ENCODE results near the gene PLXNC1.
A peak's percentile ranks its signal among the peaks of the same experiment; 100 is the strongest.

PLXNC1 gene

DNA sequence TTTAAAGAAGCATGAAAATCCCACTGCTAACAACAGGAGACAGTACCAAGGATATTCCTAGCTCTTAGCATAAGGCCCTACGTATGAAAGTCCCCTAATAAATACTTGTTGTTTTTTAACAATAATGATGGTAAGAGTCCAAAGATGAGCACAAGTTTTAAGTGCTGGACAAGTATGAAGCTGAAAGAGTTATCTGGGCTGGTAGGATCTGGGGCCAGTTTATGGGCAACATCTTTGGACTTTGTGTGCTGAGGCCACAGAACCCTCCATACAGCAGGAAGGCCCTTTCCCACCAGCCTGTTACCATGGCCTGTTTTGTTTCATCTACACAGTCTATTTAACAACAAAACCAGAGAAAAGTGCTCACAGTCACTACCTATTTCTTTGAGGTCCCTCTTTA lies 12.5 kb upstream of the PLXNC1 start:
- DNase-seq: no peak

DNA sequence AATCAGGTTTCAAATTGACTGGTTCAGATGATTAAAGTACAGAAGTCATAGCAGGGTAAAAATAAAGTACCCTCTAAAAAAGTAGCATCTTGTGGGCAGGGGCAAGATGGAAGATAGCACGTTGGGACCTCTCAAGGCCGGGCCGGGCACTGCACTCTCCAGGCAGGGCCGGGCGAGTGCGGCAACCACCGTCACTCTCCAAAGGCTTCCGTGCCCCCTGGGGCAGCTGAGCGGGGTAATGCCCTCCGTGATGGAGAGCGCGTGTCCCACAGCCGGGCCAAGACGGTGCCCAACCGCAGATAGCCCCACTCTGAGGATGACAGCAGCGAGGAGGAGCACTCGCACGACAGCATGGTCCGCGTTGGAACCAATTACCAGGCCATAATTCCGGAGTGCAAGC lies 8.6 kb upstream of the PLXNC1 start:
- DNase-seq: no peak

DNA sequence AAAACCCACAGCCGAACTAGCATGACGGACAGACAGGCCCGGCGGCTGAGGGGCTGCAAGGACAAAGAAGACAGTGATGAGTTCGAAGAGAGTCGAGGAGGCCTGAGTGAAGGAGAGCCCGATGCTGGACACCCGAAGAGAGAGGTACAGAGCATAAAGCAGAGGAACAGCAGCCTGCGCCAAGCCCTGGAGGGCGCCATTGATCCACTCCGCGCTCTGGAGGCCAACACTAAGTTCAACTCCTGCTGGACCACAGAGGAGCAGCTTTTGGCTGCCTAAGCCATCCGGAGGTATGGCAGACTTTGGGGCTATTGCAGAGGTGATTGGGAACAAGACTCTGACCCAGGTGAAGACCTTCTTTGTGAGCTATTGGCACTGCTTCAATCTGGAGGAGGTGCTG lies 7.8 kb upstream of the PLXNC1 start:
- DNase-seq: no peak

DNA sequence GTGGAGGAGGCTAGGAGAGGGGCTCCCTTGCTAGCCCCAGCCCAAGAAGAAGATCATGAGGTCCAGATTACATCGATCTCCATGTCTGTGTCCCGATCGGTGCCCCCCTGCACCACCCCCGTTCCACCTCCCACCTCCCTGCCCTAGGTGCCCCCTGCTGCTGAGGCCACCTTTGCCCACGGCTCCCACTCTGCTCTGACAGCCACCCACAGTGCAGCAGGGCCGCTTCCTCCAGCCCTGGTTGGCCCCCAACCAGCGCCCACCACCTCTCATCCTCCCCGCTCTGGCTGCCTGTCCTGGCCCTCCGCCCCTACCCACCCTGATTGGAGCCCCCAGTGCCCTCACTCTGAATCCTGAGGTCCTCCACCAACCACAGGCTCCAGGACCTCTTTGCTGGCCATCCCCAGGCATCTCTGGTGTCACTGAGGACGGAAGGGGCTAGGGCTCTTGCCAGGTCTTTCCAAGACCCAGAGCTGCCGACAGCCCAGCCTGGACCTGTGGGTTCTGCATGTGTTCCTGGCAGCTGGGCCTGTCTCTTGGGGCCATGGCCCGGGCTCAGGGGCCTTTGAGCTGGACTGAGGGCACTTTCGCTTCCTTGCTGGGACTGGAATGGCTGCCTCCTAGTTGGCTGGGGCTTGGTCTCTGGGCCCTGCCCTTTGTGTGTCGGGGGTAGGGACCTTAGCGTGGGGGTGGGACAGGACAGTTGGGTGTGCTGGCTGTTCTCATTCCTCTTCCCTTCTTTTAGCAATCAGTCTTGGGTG lies 7.2 kb upstream of the PLXNC1 start:
- DNase-seq: no peak

DNA sequence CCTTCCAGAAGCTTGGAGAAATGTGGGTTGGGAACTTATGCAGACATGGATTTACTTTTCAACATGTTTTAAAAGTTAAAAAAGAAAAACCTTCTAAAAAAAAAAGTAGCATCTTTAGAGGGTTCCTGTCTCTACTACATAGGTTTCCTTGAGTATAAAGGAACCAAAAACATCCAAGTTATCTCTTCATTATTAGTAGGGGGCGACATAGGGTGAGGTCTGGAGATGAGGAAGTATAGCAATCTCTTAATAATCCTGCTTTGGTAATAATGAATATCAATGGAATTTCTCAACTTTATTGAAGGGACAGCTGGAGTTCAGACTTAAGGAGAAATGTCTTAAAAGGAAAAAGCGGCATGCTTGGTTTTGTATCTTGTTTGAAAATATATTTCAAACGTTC lies 6.5 kb upstream of the PLXNC1 start:
- DNase-seq: no peak

DNA sequence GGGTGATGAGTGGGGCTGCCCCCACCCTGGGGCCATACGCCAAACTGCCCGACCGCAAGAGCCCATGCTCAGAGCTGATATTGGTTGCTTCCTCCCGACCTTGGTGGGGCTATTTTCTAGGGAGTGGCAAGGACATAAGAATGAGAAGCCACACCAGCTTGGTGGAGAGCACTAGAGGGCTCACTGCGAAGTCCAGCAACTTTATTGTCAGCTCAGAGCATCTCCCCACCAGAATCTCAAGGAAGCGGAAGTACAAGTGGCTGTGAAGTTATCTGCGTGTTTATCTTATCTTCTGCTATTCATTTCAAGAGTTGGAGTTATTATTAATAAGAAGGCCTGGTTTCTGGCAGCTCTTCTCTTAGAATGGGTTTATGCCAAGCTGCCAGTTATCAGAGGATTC lies 4.9 kb upstream of the PLXNC1 start:
- no peak for DNase-seq

DNA sequence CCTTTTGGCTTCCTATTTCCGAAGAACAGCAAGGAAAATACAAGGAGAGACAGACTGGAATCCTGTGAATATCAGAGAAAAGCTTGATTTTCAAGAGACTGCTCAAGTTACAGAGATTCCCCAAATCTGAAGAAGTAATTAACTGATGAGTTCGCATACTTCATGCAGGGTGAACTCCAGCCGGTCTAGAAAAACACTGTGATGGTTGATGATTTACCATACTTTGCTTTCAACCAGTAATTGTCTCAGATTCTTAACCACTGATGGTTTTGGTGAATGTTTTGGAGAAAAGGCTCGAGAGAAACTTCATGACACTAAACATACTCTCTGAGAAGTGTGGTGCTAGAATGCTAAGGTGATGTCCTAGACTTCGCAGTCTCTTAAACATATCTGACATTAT lies 4.4 kb upstream of the PLXNC1 start:
- DNase-seq: no peak

DNA sequence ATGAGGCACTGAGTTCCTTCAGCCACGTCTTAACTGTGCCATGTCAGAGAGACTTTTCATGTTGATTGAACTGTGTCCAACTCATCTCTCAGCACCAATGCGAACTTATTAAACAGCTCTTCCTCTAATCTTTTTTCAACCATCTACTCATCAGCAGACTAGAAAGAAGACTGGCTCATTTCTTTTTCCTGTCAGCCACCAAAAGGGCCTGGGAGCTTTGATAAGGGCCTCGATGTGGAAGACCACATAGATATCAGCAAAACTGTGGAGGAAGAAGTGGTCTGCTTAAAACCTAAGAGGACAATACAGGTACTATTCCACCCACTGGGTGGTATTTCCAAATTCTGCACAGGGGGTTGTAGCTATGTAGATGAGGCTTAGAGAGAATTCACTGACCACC lies 3.6 kb upstream of the PLXNC1 start:
- no peak for DNase-seq

DNA sequence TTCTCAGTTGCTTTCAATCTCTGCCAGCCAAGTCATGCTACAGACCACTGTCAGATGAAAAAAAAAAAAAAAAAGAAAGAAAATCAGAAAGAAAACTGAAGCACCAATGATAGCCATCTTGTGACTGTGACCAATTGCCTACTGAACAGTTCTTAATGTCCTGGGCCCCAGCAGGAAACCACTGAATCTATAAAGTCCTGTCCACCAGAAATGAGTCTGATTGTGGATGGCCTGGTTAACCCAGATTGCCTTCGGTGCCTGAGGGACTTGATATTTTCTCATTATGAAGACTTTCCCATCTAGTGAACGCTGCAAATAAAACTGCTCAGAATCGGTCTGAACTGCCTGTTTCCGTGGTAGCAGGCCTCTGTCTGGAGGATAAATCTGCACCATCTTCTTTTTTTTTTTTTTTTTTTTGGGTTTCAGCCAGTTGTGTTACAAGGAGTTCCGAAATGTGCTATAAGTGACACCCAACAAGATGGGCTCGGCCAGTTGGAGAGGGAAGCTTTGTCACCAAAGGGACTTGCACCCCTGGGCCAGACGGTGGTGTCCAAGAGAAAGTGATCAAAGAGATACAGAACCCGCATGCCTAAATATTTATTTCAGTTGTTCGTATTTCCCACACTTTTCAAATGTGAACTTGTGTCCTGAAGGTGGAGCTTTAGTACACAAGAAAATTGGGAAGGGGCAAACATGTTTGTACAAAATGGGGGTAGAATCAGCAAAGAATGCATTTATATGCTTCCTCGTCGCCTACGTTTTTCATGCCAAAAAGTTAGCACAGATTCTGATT lies 3.0 kb upstream of the PLXNC1 start:
- no peak for DNase-seq

DNA sequence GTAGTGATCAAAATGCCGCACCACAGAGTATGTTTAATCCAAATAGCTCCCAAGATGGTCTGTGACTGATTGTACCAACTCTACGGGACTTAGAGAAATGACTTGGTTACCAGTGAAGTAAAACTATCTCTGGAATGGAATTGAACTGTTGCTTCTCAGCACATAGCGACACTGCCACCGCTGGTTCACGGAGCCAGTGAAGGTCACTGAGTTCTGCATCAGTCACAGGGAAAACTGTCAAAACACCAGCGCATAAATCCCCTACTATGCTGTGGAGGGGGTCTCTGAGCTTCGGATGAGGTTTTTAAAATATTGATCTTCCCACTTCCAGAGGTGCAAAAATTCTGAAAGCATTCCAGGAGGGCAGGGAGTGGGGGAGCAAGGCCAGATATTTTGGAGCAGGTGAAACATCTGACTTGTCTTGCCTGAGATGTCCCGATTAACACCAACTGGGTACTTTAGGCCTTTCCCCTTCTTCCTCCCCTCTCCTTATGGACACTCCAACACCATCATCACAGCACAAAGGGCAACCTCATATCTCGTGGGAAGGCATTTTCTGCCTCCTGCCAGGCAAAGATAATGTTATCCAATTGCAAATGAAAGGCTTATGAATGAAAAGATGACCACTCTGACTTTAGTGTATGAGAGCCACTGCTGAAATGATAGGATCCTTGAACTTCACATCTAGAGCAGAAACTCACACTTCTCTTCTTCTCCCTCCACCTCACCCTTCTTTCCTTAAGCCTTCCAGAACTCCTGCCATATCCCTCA lies 2.0 kb upstream of the PLXNC1 start:
- DNase-seq: no peak

DNA sequence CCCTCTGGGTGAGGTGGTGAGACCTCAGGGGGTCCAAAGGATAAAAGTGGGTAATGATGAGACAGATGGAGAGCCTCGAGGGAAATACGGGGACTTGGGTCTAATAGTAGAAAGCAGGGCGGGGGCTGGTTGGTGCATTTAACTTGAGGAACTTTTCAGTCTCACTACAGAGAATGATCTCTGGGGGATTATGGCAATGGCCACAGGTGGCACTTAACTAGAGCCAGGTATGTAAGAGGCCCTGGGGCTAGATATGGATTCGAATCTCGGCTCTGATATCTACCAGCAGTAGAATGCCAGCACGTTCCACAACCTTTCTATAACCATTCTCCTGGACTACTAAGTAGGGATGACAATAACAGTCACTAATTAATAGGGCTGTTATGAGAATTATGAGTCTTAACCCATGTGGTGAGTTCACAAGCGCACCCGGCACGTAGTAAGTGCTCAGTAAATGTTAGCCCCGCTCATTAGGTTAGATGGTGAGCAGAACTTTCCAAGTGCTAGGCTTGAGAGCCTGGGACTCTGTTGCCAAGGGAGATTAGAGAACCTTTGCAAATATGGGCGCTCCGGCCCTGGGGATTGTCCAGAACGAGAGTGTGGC lies 888 bp upstream of the PLXNC1 start:
- DNase-seq: no peak

DNA sequence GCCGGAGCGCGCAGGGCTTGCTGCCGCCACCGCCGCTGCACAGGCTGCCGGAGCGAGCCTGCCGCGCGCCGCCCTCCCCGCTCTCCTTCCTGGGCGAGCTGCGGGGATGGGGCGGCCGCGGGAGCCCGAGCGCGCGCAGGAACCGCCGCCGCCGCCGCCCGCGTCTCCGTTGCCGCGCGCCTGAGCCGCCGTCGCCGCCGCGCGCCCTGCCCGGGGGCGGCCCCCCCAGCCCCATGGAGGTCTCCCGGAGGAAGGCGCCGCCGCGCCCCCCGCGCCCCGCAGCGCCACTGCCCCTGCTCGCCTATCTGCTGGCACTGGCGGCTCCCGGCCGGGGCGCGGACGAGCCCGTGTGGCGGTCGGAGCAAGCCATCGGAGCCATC lies 352 bp downstream of the PLXNC1 start:
- no peak for DNase-seq

DNA sequence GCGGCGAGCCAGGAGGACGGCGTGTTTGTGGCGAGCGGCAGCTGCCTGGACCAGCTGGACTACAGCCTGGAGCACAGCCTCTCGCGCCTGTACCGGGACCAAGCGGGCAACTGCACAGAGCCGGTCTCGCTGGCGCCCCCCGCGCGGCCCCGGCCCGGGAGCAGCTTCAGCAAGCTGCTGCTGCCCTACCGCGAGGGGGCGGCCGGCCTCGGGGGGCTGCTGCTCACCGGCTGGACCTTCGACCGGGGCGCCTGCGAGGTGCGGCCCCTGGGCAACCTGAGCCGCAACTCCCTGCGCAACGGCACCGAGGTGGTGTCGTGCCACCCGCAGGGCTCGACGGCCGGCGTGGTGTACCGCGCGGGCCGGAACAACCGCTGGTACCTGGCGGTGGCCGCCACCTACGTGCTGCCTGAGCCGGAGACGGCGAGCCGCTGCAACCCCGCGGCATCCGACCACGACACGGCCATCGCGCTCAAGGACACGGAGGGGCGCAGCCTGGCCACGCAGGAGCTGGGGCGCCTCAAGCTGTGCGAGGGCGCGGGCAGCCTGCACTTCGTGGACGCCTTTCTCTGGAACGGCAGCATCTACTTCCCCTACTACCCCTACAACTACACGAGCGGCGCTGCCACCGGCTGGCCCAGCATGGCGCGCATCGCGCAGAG lies 873 bp downstream of the PLXNC1 start:
- DNase-seq: no peak

DNA sequence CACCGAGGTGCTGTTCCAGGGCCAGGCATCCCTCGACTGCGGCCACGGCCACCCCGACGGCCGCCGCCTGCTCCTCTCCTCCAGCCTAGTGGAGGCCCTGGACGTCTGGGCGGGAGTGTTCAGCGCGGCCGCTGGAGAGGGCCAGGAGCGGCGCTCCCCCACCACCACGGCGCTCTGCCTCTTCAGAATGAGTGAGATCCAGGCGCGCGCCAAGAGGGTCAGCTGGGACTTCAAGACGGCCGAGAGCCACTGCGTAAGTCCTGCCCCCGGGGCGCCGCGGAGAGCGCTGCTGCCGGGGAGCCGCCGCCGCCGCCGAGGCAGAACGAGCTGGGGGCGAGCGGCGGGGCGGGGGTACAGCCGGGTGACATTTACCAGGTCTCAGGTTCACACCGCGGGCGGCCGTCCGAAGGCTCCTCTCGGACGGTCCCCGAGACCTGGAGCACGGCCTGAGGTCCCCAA lies 1.4 kb downstream of the PLXNC1 start:
- no peak for DNase-seq

DNA sequence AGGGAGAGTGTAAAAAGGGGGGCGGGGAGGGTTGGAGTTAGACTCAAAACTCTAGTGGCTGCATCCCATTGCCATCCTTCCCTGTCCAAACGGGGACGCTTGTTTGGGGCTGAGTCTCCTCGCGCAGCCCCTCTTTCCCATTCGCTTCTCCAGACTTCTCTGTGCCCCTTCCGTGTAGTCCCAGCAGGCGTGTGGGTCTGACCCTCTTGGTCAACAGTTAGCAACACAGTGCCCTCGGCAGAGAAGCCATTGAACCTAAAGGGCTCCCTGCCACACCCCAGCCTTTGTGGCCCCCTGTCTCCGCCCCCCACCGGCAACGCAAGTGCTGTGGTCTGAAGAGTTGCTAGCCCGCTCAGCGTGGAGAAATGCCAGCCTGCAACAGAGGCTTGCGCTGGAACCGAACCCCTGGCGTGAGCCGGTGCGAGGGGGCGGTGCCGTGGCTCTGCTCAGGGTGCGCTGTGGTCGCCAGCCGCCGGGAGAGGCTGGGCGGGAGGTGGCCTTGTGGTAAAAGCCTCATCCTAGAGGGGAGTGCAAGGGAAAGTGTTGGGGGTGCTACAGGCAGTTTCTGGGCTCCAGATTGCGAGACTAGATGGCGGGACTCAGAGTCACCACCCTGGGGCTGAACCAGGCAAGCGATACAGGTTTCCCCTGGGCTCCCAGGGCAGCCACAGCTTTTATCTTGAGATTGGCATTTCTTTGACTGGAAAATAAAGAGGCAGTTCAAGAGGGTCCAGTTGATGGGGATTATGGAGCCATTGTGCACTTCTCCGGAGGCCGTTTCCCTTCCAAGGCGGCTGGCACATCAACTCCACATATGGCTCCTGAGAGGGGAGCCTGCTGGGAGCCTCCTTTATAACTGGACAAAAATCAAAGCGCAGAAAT lies 2.1 kb downstream of the PLXNC1 start:
- DNase-seq: no peak

DNA sequence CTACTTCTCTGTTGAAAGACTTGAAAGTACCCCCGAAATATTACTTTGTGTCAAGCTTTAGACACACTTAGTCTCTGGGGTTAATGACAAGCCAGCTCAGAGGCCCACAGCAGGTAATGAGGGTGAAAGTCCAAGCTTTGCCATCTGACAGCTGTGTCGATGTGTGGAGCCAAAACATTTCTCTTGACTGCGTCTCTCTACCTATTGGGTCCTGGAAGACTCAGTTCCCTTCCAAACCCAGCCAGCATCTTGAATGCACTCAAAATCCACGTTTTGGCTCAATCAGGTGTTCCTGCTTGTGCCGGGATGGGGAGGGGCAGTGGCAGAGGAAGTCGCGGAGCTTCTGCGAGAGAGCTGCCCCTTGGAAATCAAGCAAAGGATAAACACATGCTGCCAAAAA lies 3.2 kb downstream of the PLXNC1 start:
- no peak for DNase-seq

DNA sequence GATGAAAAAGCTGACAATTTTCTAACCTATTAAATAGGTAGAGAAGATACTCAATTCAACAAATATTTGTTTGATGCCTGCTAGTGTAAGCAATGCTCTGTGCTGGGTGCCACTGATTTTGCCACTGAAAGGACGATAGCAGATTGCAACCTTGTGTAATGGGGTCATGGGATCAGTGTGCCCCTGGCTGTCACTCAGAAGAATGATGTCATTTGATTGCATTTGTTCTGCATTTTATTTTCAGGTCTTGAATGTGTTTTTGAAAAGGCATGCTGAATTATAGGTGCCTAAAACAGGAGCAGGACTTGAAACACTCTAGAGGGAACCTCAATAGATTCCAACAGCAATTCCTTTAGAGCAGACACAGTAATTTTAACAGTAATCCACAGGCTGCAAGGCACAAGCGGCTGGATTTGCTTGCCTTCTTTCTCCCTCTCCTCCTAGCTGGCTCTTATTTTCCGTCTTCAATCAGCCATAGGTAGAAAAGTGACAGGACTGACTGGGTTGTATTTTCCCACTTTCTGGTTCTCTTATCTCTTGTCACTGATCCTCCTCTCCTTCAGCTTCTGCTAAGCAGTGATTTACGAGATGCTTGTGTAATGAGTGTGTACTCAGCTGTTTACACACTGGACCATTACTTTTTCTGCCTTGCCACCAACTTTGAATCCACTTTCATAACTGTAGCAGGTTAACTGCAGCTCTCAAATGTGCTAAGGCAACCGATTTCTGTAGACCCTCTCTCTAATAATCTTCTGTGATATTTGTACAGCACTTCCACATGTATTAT lies 4.1 kb downstream of the PLXNC1 start:
- no peak for DNase-seq

DNA sequence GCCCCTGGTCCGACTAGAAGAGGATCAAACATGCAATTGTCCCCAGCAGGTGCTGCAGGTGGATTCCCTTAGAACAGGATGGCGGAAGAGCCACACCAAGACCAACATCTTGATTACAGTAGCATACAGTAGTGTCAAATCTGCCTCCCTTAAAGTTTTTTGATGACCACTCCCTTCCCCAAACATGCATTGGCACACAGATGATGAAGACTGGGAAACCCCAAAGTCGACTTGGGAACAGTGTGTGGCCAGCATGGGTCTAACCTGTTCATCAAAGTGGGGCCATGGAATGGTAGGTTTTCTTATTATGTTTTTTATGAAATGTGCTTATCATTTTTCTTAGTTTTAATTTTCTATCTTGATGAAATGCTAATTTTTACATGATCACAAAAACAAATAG lies 8.8 kb downstream of the PLXNC1 start:
- no peak for DNase-seq

DNA sequence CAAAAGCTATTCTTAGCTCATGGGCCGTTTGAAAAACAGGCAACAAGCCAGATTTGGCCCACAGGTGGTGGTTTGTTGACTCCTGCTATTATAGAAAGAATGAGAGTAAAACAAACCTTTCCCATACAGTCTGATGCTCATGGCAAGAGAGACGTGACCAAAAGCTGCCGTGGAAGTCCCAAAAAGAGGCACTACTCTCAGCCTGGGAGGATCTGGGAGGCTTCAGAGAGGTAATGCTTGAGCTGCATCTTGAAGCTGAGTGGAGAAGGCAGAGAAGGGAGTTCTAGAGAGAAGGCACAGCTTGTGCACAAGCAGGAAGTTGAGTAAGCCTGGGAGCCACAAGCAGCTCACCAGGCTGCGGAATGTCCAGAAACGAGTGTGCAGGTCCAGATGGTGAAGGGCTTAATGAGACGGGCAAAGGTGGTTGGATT lies 9.6 kb downstream of the PLXNC1 start:
- DNase-seq: peak; percentile 34

DNA sequence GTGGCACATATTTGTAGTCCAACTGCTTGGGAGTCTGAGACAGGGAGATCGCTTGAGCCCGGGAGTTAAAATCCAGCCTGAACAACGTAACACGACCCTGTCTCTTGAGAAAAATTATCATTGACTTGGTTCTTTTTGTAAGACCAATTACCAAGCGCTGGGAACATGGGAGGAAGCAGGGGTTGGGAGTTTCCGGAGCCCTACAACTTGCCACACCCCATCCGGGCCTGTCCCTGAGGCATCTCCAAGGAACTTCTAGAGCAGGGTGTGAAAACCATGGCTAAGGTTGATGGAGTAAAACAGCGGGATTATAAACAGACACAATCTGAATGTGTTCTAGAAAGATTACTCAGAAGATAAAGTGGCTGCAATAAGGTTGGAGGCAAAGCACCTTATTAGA lies 10.3 kb downstream of the PLXNC1 start:
- no peak for DNase-seq

DNA sequence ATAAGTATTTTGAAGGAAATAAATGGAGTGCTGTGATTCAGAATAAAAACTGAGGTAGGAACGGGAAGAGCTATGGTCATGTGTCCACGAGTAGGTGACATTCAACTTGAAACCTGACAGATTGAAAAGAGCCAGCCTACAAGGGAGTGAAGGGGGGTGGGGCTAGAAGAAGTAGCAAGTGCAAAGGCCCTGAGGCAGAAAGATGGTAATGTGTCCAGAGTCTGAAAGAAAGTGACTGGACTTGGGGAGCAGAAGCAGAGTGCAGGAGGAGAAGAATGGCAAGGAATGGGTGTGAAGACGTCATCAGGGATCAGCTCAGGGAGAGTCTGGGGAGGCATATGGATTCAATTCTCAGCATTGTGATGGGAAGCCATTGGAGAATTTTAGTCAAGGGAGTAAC lies 13.7 kb downstream of the PLXNC1 start:
- no peak for DNase-seq
